OCI-LY3 (cell line): ENCODE results near the gene TRDN.

ENCODE experiments used
- CTCF ChIP-seq: fragments of 200-600, 300-600 bp; sonication (generic); IDR thresholded peaks from 2 replicates; pipeline ENCODE4 v1.5.1; 2014; ENCODE audit warnings: antibody characterized with exemption, low read length, low read depth
- EZH2phosphoT487 ChIP-seq: fragments of 200-600 bp; shearing (Covaris generic); IDR thresholded peaks from 2 replicates; pipeline ENCODE4 v1.6.1; 2018; ENCODE audit warnings: antibody characterized with exemption, mixed run types, low read depth

- TF ChIP-seq CTCF: no peak
- no peak for TF ChIP-seq EZH2phosphoT487
These were observed 89.4 kb downstream of the TRDN start for GRCh38 chr6:123547216-123547978.
